Neural cell (in vitro differentiated cells): Measurements from ENCODE around the gene KCTD16. TPM values are rescaled to one million over a fixed set of nuclear protein-coding genes. Genes with fewer than 3 reads are reported as not detected.

Experiments
- H2AFZ ChIP-seq: fragments of 200-600, 300-800 bp; sonication (generic), shearing (Covaris generic); 2 replicates; pipeline ENCODE4 v1.6.0; 2014; ENCODE audit warnings: low read depth, mild to moderate bottlenecking, antibody characterized with exemption, low read length, moderate library complexity
- H3F3A ChIP-seq: fragments of 200-600 bp; shearing (Covaris generic); 2 replicates; pipeline ENCODE4 v1.6.1; 2016; ENCODE audit warnings: mild to moderate bottlenecking, moderate library complexity, mixed read lengths, antibody characterized with exemption, low read length; ENCODE audit not compliant: insufficient read depth, poor library complexity, severe bottlenecking
- H3K27ac ChIP-seq: fragments of 200-600, 300-800 bp; sonication (generic), shearing (Covaris generic); 2 replicates; pipeline ENCODE4 v1.5.1; 2014; ENCODE audit warnings: mild to moderate bottlenecking, low read length, moderate library complexity
- H3K27me3 ChIP-seq: fragments of 300-800, 200-600 bp; sonication (generic), shearing (Covaris generic); 2 replicates; pipeline ENCODE4 v1.6.0; 2014; ENCODE audit warnings: mild to moderate bottlenecking, low read depth, low read length, moderate library complexity; ENCODE audit not compliant: insufficient read depth
- H3K36me3 ChIP-seq: fragments of 300-800, 200-600 bp; sonication (generic), shearing (Covaris generic); 2 replicates; pipeline ENCODE4 v1.5.1; 2014; ENCODE audit warnings: mild to moderate bottlenecking, antibody characterized with exemption, low read length, moderate library complexity; ENCODE audit not compliant: insufficient read depth
- H3K4me2 ChIP-seq: fragments of 300-800, 200-600 bp; sonication (generic), shearing (Covaris generic); 2 replicates; pipeline ENCODE4 v1.6.0; 2014; ENCODE audit warnings: mild to moderate bottlenecking, low read length
- H3K4me3 ChIP-seq: fragments of 300-800, 200-600 bp; sonication (generic), shearing (Covaris generic); 2 replicates; pipeline ENCODE4 v1.5.1; 2014; ENCODE audit warnings: mild to moderate bottlenecking, low read length, moderate library complexity
- H3K79me2 ChIP-seq: fragments of 200-600 bp; shearing (Covaris generic); replicated peaks from 2 replicates; pipeline ENCODE4 v1.6.0; 2014; ENCODE audit warnings: mild to moderate bottlenecking, low read length, moderate library complexity; ENCODE audit not compliant: insufficient read depth
- H3K9ac ChIP-seq: fragments of 300-800, 200-600 bp; sonication (generic), shearing (Covaris generic); 2 replicates; pipeline ENCODE4 v1.6.1; 2016; ENCODE audit warnings: mild to moderate bottlenecking, low read length, mixed read lengths
- H3K9me2 ChIP-seq: fragments of 200-600 bp; shearing (Covaris generic); 2 replicates; pipeline ENCODE4 v1.6.1; 2016; ENCODE audit warnings: mild to moderate bottlenecking, low read length, mixed read lengths; ENCODE audit not compliant: insufficient read depth
- H3K9me3 ChIP-seq: fragments of 200-600, 300-800 bp; sonication (generic), shearing (Covaris generic); 2 replicates; pipeline ENCODE4 v1.6.1; 2016; ENCODE audit warnings: mild to moderate bottlenecking, mixed run types, low read length, moderate library complexity, mixed read lengths
- H4K20me1 ChIP-seq: fragments of 200-600 bp; shearing (Covaris generic); 2 replicates; pipeline ENCODE4 v1.6.1; 2016; ENCODE audit warnings: mild to moderate bottlenecking, mixed run types; ENCODE audit not compliant: insufficient read depth
- CTCF ChIP-seq: fragments of 450-650 bp; IDR thresholded peaks from 2 replicates; pipeline ENCODE4 v1.5.1; 2014; ENCODE audit warnings: antibody characterized with exemption, mild to moderate bottlenecking, moderate library complexity; ENCODE audit not compliant: poor library complexity, severe bottlenecking
- EP300 ChIP-seq: fragments of 450-650 bp; conservative IDR thresholded peaks from 2 replicates; pipeline ENCODE4 v1.6.1; 2014; ENCODE audit warnings: antibody characterized with exemption, mild to moderate bottlenecking, moderate library complexity; ENCODE audit not compliant: poor library complexity, severe bottlenecking
- EZH2 ChIP-seq: fragments of 200-600, 300-800 bp; shearing (Covaris generic), sonication (generic); IDR thresholded peaks from 2 replicates; pipeline ENCODE4 v1.6.1; 2014; ENCODE audit warnings: antibody characterized with exemption, low read length, borderline replicate concordance, mild to moderate bottlenecking; ENCODE audit not compliant: insufficient read depth, poor library complexity, severe bottlenecking
- MXI1 ChIP-seq: fragments of 450-650 bp; conservative IDR thresholded peaks from 2 replicates; pipeline ENCODE4 v1.6.1; 2014; ENCODE audit warnings: antibody characterized with exemption, mild to moderate bottlenecking; ENCODE audit not compliant: poor library complexity, severe bottlenecking
- POLR2AphosphoS5 ChIP-seq: IDR thresholded peaks from 2 replicates; pipeline ENCODE4 v1.6.1; 2012
- RAD21 ChIP-seq: fragments of 450-650 bp; conservative IDR thresholded peaks from 2 replicates; pipeline ENCODE4 v1.6.1; 2014; ENCODE audit warnings: antibody characterized with exemption, mild to moderate bottlenecking, moderate library complexity
- REST ChIP-seq: IDR thresholded peaks from 2 replicates; pipeline ENCODE4 v1.6.1; 2012; ENCODE audit warnings: borderline replicate concordance
- SMC3 ChIP-seq: fragments of 450-650 bp; conservative IDR thresholded peaks from 2 replicates; pipeline ENCODE4 v1.6.1; 2014; ENCODE audit warnings: antibody characterized with exemption, mild to moderate bottlenecking, moderate library complexity; ENCODE audit not compliant: poor library complexity
- TAF1 ChIP-seq: IDR thresholded peaks from 2 replicates; pipeline ENCODE4 v1.6.1; 2012; ENCODE audit warnings: low read depth
- polyA plus RNA-seq: library from polyadenylated mRNA; depleted of rRNA; stranded (reverse); fragments of >200 nt; gene quantifications from 2 replicates; pipeline ENCODE4 v1.2.3, GENCODE V29; 2014

The KCTD16 gene
- polyA plus RNA-seq, 1 donor from 2014 or later, result 7.1 TPM

GRCh38 chr5:144453753-144454152, 283.1 kb downstream of the KCTD16 start:
- TF ChIP-seq REST (no peak), POLR2AphosphoS5 (no peak), CTCF (no peak), EP300 (no peak), SMC3 (no peak), TAF1 (no peak), EZH2 (no peak)
- Histone ChIP-seq H3K9ac (no peak overlapping the region), H3K36me3 (no peaks in the 10 kb centered on the region), H3K79me2 (no peaks in the 10 kb centered on the region), H3F3A (no peaks in the 10 kb centered on the region), H3K9me2 (no peaks in the 10 kb centered on the region), H3K4me2 (no peak overlapping the region), H2AFZ (no peak overlapping the region), H3K27me3 (no peaks in the 10 kb centered on the region), H3K9me3 (no peaks in the 10 kb centered on the region), H3K4me3 (no peak overlapping the region), H3K27ac (no peak overlapping the region), H4K20me1 (no peaks in the 10 kb centered on the region)

GRCh38 chr5:144457160-144457559, 286.5 kb downstream of the KCTD16 start:
- H3K79me2 ChIP-seq, result no peaks in the 10 kb centered on the region
- no peak overlapping the region for H3K4me2 ChIP-seq
- H3K9ac ChIP-seq, result no peak overlapping the region
- H3K9me2 ChIP-seq, result no peaks in the 10 kb centered on the region
- no peak overlapping the region for H3K27ac ChIP-seq
- H3K36me3 ChIP-seq, result no peaks in the 10 kb centered on the region
- no peaks in the 10 kb centered on the region for H4K20me1 ChIP-seq
- H3K4me3 ChIP-seq, result no peak overlapping the region
- TF ChIP-seq EP300, result no peak
- no peak for TF ChIP-seq SMC3
- no peak for TF ChIP-seq TAF1
- no peak for TF ChIP-seq REST
- no peak for TF ChIP-seq CTCF
- no peak for TF ChIP-seq EZH2
- TF ChIP-seq RAD21, result no peak
- TF ChIP-seq POLR2AphosphoS5, result no peak
- no peak for TF ChIP-seq MXI1
- H3K9me3 ChIP-seq, result no peaks in the 10 kb centered on the region
- no peaks in the 10 kb centered on the region for H3F3A ChIP-seq
- no peaks in the 10 kb centered on the region for H3K27me3 ChIP-seq
- H2AFZ ChIP-seq, result no peak overlapping the region
